IMR-90 (cell line): ENCODE measurements around the gene NDST3.

Source experiments
- CEBPB ChIP-seq: IDR thresholded peaks from 2 replicates; pipeline ENCODE4 v1.6.1; 2012; ENCODE audit warnings: low read depth, low read length, improper control_type of control experiment
- CTCF ChIP-seq: conservative IDR thresholded peaks from 2 replicates; pipeline ENCODE4 v1.5.1; 2012; ENCODE audit warnings: mild to moderate bottlenecking, low read depth, low read length, improper control_type of control experiment
- MAZ ChIP-seq: IDR thresholded peaks from 2 replicates; pipeline ENCODE4 v1.6.1; 2012; ENCODE audit warnings: low read depth, mild to moderate bottlenecking, low read length, improper control_type of control experiment, moderate library complexity, borderline replicate concordance
- POLR2A ChIP-seq: IDR thresholded peaks from 2 replicates; pipeline ENCODE4 v1.6.1; 2012; ENCODE audit warnings: mild to moderate bottlenecking, low read depth, low read length
- RCOR1 ChIP-seq: IDR thresholded peaks from 2 replicates; pipeline ENCODE4 v1.6.1; 2012; ENCODE audit warnings: mild to moderate bottlenecking, low read length, improper control_type of control experiment; ENCODE audit not compliant: insufficient replicate concordance

GRCh38 chr4:118254368-118254767 is 220.1 kb downstream of the NDST3 start:
- no peak for TF ChIP-seq RCOR1
- no peak for TF ChIP-seq CTCF
- no peak for TF ChIP-seq POLR2A
- no peak for TF ChIP-seq MAZ
- TF ChIP-seq CEBPB: no peak
